GM19351 (cell line): Measurements from ENCODE around the gene PNKP.
"Not testable (repeated sequence)": the region's sequence is repeated elsewhere in the genome, so short reads cannot be mapped to it uniquely, and the experiment has no call there.

Source experiments
- ATAC-seq: cut with Tn5 transposase; IDR thresholded peaks from one replicate; pipeline ENCODE4 v1.9.1; 2021; ENCODE audit warnings: mild to moderate bottlenecking, moderate library complexity; ENCODE audit not compliant: unreplicated experiment

The PNKP gene

GRCh38 chr19:49824662-49825061 lies 42.7 kb downstream of the PNKP start:
- no peak for ATAC-seq

- ATAC-seq = no peak
Measured at GRCh38 chr19:49823472-49823871, 43.9 kb downstream of the PNKP start.

- no peak for ATAC-seq
Measured at GRCh38 chr19:49820125-49820524, 47.3 kb downstream of the PNKP start.

- not testable (repeated sequence) for ATAC-seq
Measured at GRCh38 chr19:49819452-49820115, 47.8 kb downstream of the PNKP start.

- ATAC-seq = no peak
Measured at GRCh38 chr19:49818649-49819370, 48.6 kb downstream of the PNKP start.

- peak; percentile 51 for ATAC-seq
Measured at GRCh38 chr19:49817964-49818648, 49.3 kb downstream of the PNKP start, which contains the start of gene MED25. MED25 (plus strand) TSS chr19:49818289; CDS start chr19:49818342, 53 bp downstream.

- no peak for ATAC-seq
Measured at GRCh38 chr19:49816590-49816989, 50.8 kb downstream of the PNKP start.

- ATAC-seq = no peak
Measured at GRCh38 chr19:49814010-49814409, 53.4 kb downstream of the PNKP start.

- peak; percentile 58 for ATAC-seq
Measured at GRCh38 chr19:49812997-49813861, 54.1 kb downstream of the PNKP start, which contains the start of gene FUZ. FUZ (minus strand) TSS chr19:49813292; CDS start chr19:49813106, 186 bp downstream.

- no peak for ATAC-seq
Measured at GRCh38 chr19:49812452-49812996, 54.9 kb downstream of the PNKP start.

- no peak for ATAC-seq
Measured at GRCh38 chr19:49811328-49811727, 56.0 kb downstream of the PNKP start.
